ENCODE data around the gene LCLAT1. TPM values are rescaled to one million over a fixed set of nuclear protein-coding genes. Genes with fewer than 3 reads are reported as not detected.

LCLAT1 gene
- total RNA-seq, 4 donors from 2014 or later, result 24.9 to 62.9 (median 36.3) TPM

DNA sequence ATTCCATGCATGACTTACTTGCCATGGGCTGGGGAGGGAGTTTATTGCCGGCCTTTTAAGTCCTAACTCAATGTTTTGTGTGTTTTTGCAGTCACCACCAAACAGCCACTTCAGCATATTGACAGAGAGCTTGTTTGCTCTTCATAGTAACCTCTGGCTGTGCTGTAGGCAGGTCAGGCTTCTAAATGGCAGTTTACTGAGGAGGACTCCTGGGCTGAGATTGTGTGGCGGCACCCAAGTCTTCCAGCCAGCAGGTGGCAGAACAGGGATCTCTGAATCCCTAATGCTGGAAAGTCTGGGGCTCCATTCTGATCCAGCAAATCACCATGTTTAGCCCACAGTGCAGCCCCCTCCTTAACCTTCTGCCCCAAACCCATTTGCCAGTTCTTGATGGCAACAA, 239.0 kb downstream of the LCLAT1 start:
- Histone ChIP-seq H3K36me3 (no peaks in the 10 kb centered on the region), H3K9me3 (no peaks in the 10 kb centered on the region), H3K27ac (replicated peaks in 1 of 4) (peak overlapping the region in 2 of 4 donors; percentile 55 to 66), H3K27me3 (no peaks in the 10 kb centered on the region), H3K4me1 (peaks cover 27 to 59% (median 56%) of the 10 kb centered on the region in 4 donors), H3K4me3 (no peak overlapping the region)
- DNase-seq (ENCODE audit: extremely low spot score), result peak; percentile 75
- WGBS, result 100% methylated on average over 2 of the region's 2 CpGs
- intact Hi-C loops (cut with DNase I), result no loop called here
- TF ChIP-seq POLR2A (IDR thresholded peaks at IDR 0.05; ENCODE audit: low read depth) (no peak), POLR2AphosphoS5 (IDR thresholded peaks at IDR 0.05) (no peak), EP300 (IDR thresholded peaks at IDR 0.05) (no peak)
- TF ChIP-seq, protein P1, sequence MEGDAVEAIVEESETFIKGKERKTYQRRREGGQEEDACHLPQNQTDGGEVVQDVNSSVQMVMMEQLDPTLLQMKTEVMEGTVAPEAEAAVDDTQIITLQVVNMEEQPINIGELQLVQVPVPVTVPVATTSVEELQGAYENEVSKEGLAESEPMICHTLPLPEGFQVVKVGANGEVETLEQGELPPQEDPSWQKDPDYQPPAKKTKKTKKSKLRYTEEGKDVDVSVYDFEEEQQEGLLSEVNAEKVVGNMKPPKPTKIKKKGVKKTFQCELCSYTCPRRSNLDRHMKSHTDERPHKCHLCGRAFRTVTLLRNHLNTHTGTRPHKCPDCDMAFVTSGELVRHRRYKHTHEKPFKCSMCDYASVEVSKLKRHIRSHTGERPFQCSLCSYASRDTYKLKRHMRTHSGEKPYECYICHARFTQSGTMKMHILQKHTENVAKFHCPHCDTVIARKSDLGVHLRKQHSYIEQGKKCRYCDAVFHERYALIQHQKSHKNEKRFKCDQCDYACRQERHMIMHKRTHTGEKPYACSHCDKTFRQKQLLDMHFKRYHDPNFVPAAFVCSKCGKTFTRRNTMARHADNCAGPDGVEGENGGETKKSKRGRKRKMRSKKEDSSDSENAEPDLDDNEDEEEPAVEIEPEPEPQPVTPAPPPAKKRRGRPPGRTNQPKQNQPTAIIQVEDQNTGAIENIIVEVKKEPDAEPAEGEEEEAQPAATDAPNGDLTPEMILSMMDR (IDR thresholded peaks at IDR 0.05), result peak in 1 of 3 experiments; percentile 36

DNA sequence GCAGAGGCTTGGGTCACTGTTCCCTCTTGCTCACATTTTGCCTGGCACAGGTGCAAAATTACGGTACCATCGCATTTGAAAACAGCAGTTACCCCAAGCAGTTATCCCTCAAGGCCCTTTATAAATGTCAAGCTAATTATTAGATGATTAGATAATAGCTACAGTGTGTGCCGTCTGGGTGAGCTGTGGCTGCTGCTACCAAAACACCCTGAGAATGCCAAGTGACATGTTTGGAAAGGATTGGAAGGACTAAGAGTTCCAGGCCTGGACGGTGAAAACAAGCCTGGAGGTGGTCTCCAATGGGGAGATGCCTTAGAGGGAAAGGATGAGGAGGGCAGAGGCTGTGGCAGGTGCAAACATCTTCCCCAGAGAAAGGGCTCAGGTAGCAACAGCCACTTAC, 239.6 kb downstream of the LCLAT1 start:
- TF ChIP-seq, protein P1 (IDR thresholded peaks at IDR 0.05), result no peak
- no peak for TF ChIP-seq POLR2A (IDR thresholded peaks at IDR 0.05; ENCODE audit: low read depth)
- no peak for TF ChIP-seq EP300 (IDR thresholded peaks at IDR 0.05)
- peak in 1 of 2 donors; percentile 32 for TF ChIP-seq POLR2AphosphoS5 (IDR thresholded peaks at IDR 0.05)
- H3K27me3 ChIP-seq, result no peaks in the 10 kb centered on the region
- no peaks in the 10 kb centered on the region for H3K9me3 ChIP-seq
- intact Hi-C loops (cut with DNase I), result no loop called here
- H3K36me3 ChIP-seq, result no peaks in the 10 kb centered on the region
- H3K27ac ChIP-seq (replicated peaks in 1 of 4), result peak overlapping the region; percentile 55 to 67 (median 62)
- 42% methylated on average over 4 of the region's 4 CpGs for WGBS
- no peak overlapping the region for H3K4me3 ChIP-seq
- peak; percentile 68 for DNase-seq (ENCODE audit: extremely low spot score)
- peaks cover 27 to 65% (median 62%) of the 10 kb centered on the region in 4 donors for H3K4me1 ChIP-seq

DNA sequence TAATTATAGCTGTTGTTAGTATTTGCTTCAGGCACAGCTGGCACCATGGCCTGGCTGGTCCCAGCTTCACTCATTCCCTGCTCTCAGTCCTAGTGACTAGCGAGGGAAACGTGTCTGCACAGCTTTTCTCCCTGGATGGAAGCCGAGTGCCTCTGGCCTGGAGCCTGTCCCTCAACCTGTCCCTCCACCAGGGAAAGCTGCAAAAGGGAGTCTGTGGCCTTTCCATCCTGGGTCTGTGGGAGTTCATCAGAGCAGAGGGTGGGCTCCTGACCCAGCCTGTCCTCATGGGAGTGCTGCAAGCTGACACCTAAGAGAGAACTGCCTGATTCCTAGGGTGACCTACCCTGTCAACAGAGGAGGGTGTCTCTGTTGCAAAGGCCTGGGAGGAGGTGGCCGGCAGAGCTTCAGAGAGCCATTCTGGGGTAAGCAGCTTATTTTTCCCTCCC, 241.9 kb downstream of the LCLAT1 start:
- H3K36me3 ChIP-seq, result no peaks in the 10 kb centered on the region
- intact Hi-C loops (cut with DNase I), result no loop called here
- peaks cover 30 to 87% (median 82%) of the 10 kb centered on the region in 4 donors for H3K4me1 ChIP-seq
- 58% methylated on average over 4 of the region's 4 CpGs for WGBS
- TF ChIP-seq POLR2AphosphoS5 (IDR thresholded peaks at IDR 0.05), result peak in 1 of 2 donors; percentile 14
- TF ChIP-seq EP300 (IDR thresholded peaks at IDR 0.05), result no peak
- TF ChIP-seq, protein P1 (IDR thresholded peaks at IDR 0.05), result no peak
- peak overlapping the region; percentile 79 to 83 (median 82) for H3K27ac ChIP-seq (replicated peaks in 1 of 4)
- DNase-seq (ENCODE audit: extremely low spot score), result peak; percentile 91
- H3K9me3 ChIP-seq, result no peaks in the 10 kb centered on the region
- no peaks in the 10 kb centered on the region for H3K27me3 ChIP-seq
- H3K4me3 ChIP-seq, result no peak overlapping the region

DNA sequence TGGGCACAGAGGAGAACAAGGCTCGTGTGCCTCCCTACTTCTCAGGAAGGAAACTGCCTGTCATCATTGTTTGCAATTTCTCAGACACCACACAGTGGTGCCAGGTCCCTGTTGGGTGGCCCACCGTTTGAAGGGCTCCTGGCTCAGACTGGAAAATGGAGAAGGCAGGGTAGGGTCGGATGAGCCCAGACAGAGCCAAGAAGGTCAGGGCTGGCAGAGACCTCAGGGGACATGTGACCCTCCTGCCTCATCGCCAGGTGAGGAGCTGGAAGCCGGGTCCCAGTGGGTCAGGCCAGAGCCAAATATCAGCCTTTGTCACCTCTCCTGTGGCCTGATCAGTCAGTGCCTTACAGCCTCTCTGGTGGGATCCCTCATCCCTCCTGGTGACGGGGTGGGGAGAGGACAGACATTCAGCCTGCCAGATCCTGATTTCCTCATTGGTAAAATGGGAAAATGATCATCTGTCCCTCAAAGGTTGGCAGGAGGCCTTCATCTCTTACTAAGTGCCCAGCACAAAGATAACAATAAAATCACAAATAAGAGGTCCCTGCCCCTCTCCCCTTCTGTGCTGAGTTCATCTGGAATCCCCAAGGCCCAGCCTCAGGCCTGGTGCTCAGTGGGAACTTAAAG, 242.6 kb downstream of the LCLAT1 start:
- Histone ChIP-seq H3K27ac (replicated peaks in 1 of 4) (peak overlapping the region; percentile 79 to 83 (median 82)), H3K4me1 (peaks cover 37 to 93% (median 89%) of the 10 kb centered on the region in 4 donors), H3K27me3 (no peaks in the 10 kb centered on the region), H3K9me3 (no peaks in the 10 kb centered on the region), H3K4me3 (no peak overlapping the region), H3K36me3 (no peaks in the 10 kb centered on the region)
- TF ChIP-seq POLR2A (IDR thresholded peaks at IDR 0.05; ENCODE audit: low read depth) (no peak), EP300 (IDR thresholded peaks at IDR 0.05) (no peak), POLR2AphosphoS5 (IDR thresholded peaks at IDR 0.05) (no peak)
- TF ChIP-seq, protein P1 (IDR thresholded peaks at IDR 0.05), result no peak
- DNase-seq (ENCODE audit: extremely low spot score), result peak; percentile 91
- 76% methylated on average over 6 of the region's 6 CpGs for WGBS
- intact Hi-C loops (cut with DNase I), result loop anchor here (5.0 kb wide), 3 partner anchors 327 to 457 kb away; partner anchors contain the start of gene LBH
